NCI-H2081 treated with DMSO at 0.1 percent for 48 hours (cell line): ENCODE measurements around the gene OR10A3.
"Not testable (repeated sequence)": the region's sequence is repeated elsewhere in the genome, so short reads cannot be mapped to it uniquely, and the experiment has no call there.

Source experiments
- DNase-seq: peaks from one replicate; lab custom pipeline; 2025; lab: John Stamatoyannopoulos, UW

The OR10A3 gene

DNA sequence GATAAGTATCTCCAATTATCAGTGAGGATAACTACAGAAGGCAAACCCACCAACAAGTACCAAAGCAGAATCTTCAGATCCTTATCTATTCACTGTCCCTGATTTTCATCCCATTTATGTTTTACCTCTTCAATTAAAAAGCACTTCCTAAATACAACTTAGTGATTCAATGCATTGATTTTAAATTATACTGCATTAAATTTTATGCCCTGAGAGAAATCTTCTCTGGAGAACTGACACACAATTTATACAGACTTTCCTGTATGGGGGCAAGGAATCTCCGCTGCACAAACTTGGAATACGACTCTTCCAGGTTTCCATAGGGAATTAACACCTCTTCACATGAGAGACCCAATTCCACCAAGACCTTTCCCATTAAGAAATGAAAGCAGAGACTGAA, at the start of gene OR10A3:
Gene OR10A3 (minus strand): TSS at position 101 of the 400 bp plus-strand sequence. CDS start 2,188 bp downstream, outside the sequence.
- no peak for DNase-seq

DNA sequence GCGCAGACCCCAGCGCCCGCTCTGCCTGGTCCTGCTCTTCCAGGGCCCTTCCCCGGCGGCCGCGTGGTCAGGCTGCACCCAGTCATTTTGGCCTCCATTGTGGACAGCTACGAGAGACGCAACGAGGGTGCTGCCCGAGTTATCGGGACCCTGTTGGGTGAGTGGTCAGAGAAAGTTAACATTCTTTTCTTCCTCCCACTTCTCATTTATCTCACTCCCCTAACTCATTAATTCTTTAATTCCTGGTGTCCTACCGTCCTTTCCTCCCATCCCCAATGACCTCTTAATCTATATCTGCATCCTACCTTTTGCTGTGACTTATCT, 46.0 kb upstream of the OR10A3 start:
- not testable (repeated sequence) for DNase-seq

- DNase-seq, result peak; percentile 98
Measured at GRCh38 chr11:7986768-7987559, 45.5 kb upstream of the OR10A3 start, which contains the start of gene EIF3F. TSS of gene EIF3F (plus strand) at chr11:7987337. CDS start at chr11:7987353, 16 bp downstream.

DNA sequence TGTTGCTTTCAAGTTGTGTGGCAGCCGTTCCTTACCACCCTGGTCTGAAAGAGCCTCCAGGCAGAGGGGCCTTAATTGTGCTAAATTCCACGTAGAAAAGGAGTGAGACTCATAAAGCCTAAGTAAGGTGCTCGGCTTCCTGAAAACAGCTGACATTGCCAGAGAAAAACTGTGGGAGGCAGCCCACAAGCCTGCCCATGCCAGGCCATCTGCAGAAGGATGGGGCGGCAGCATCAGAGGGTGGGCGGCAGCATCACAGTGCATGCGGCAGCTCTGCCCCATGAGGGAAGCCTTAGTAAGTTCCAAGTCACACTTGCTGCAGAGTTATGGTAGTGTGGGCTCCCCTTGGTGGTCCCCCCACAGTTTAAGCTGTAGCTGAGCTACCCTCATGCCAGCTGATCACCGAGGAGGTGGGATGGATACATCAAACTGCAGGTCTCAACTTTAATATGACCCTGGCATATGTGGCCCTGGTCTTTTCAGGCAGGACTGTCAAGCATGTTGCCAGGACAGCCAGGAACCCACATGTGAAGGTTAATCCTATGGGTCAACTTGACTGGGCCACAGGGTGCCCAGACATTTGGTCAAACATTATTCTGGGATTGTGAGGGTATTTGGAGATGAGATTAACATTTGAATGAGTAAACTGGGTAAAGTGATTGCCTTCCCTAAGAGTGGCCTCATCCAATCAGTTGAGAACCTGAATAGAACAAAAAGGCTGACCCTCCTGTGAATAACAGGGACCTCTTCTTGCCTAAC, 42.5 kb upstream of the OR10A3 start:
- DNase-seq, result no peak

DNA sequence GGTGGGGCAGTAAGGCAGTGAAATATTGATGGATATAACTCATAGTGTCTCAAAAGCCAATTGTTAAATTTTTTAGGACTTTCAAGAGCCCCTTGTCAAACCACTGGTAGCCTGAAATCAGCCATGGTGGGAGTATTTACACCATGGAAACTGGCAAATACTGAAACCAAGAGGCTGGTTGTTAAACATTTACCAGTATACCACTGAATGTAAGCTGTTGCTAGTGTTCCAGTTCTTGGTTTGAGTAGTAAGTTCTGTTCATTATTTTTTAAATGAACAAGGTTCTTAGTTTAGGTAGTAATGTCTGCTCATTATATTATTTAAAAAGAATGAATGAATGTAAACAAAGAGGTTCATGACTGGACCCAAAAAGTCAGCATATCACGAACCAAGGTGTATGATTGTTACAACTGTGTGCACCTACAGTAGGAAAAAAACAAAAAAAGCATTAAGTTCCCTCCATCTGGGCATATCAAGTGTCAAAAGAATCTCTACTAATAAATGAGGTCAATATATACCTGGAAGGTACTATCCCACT, 41.1 kb upstream of the OR10A3 start:
- no peak for DNase-seq

GRCh38 chr11:7981619-7982157, 40.2 kb upstream of the OR10A3 start:
- no peak for DNase-seq

DNA sequence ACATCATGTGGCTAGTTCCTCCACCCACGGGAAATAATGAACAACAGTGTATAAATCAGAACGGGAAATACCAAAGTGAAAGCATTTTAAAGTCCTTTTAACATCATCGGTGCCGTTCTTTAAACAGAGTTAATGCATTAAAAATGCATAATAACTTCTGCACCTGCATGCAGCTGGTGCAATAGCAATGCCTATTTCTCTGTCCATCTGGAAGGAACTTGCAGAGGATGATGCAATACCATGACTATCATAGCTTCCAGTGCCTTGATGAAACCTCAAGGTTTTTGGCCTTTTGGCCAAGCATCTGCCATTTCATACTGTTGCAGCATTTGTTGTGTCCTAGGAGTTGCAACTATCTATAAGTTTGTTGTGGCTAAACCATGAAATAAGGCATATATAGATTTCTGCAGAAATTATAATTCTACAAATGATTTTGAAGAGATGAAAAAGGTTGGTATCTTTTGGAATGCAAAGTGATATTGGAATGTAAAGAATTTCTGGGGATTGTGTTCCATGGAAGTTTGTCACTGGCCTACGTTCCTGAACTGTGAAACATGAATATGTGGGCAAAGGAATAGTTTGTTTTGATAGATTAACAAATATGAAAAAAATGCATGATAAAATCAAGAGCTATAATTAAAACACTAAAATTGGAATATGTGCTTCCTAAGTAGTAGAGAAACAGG, 35.9 kb upstream of the OR10A3 start:
- no peak for DNase-seq

GRCh38 chr11:7974668-7975067, 33.2 kb upstream of the OR10A3 start:
- no peak for DNase-seq

- no peak for DNase-seq
Measured at GRCh38 chr11:7973011-7973410, 31.5 kb upstream of the OR10A3 start.

DNA sequence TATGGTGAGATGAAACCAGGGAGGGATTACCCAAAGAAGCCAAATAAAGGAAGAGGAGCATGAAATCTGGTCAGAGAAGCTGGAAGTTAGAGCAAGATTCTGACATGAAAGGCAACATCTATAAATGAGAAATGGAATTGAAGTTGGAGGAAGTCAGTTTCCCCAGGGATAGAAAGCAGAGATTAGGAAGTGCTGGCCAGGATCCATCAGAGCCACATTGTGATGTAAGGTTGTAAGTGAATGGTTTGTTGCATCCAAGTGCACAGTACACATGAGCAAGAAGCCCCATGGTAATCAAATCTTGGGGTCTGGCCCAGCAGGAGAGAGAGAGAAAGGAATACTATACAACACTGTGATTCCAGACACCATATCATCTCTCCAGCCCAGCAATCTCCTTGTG, 30.3 kb upstream of the OR10A3 start:
- no peak for DNase-seq

DNA sequence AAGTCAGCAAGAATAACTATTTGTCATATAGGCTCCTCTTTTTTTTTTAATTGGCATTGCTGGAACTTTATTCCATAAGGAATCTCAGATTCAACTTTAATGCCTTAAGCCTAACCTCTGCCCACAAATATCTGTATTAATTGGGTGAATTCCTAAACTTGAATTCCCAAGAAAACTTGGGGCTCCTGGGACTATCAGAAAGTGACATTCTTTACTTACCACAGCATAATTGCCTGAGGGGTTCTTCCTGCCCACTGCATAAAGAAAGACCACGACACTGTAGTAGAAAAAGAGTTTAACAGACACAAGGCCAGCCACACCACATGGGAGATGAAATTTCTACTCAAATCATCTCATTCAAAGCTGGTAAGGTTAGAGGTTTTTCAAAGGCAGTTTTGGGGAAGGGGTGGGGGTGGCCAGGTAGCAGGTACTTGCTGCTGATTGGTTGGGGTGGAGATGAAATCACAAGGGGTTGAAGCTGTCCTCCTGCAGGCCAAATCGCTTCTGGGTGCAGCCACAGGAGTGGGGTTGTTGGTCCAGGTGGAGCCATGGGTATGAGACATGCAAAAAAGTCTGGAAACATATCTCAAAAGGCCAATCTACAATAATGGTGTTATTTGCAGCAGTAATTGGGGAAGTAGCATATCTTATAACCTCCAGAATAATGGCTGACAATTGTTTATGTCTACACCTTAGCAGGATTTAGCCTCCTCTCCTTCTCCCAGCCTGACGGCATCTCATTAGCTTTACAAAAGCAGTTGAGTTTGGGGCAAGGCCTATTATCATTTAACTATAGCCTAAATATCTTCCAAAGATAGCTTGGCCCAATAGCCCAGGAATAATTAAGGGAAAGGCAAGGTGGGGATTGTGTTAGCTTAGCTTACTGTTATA, 28.5 kb upstream of the OR10A3 start:
- no peak for DNase-seq

GRCh38 chr11:7968686-7969085, 27.2 kb upstream of the OR10A3 start:
- DNase-seq, result no peak

DNA sequence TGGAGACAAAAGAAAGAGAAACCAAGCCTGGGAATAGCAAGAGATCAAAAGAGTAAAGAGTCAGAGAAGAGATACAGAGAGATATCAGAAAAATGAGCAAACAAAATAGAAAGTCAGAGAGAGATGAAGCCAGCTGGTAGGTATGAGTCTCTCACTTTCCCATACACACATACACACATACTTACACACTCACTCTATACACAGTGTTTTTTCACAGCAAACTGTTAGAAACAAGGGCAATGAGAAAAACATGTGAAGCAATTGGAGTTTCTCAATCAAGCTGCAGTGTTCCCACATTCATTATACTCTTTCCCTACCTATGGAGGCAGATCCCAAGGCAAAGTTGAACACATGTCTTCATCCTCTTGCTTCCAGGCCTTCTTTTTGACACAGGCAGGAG, 26.3 kb upstream of the OR10A3 start:
- DNase-seq, result no peak

DNA sequence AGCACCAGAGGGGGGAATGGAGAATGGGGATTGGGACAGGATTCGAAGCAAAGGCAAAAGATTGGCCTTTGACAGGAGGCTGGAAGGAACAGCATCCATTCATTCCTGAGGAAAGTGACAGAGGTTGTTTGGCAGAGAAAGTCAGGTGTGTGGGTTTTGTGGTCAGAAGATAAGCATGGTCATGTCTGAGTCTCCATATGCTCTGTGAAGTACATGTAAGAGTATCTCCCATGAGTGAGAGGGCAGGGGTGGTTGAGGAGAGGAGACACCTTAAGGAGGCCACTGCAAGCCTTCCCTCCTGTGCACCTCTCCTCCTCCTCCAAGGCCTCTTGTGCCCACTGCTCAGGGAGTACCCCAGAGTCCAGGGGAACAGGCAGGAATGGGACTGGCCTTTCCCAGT, 25.6 kb upstream of the OR10A3 start:
- no peak for DNase-seq

DNA sequence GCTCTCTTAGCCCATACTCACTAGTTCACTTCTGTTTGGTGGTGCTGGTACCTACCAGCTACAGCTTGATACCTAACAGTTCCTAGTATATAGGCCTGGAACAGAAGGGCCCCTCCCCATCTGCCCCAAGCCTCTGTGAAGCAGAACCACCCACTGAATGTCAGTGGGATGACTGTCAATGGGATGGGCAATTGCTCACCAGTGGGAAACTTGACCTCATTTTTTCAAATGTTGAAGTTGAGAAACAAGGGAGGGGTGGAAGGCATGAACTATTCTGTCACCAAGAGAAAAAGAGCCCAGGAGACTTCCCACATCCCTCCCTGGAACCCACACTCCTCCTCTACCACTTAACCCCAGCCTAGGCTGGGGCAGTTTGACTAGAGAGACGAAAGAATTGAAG, 23.9 kb upstream of the OR10A3 start, which contains the start of gene NLRP10:
Gene NLRP10 (minus strand): TSS at position 62 of the 400 bp plus-strand sequence. CDS start 1,952 bp downstream, outside the sequence.
- no peak for DNase-seq

- no peak for DNase-seq
Measured at GRCh38 chr11:7964873-7965272, 23.4 kb upstream of the OR10A3 start.

DNA sequence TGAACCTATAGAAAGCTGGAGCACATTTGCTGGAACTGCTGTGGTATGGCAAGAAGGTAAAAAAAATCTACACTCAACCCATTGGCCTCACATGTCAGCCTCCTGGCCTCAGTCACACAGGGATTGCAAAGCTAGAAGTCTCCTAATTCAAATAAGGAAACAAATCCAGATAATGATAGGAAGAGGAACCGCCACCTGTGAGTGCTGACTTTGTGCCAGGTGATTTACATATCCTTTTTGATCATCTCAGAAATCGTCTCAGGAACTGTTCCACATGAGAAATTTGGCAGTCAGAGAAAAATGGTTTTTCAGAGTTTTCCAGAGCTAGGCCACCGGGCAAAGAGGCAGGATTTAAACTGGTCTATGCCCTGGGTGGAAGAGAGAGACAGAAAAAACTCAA, 22.8 kb upstream of the OR10A3 start:
- DNase-seq, result no peak

- no peak for DNase-seq
Measured at GRCh38 chr11:7955191-7955590, 13.7 kb upstream of the OR10A3 start.

GRCh38 chr11:7949934-7950333, 8.4 kb upstream of the OR10A3 start:
- DNase-seq, result no peak

DNA sequence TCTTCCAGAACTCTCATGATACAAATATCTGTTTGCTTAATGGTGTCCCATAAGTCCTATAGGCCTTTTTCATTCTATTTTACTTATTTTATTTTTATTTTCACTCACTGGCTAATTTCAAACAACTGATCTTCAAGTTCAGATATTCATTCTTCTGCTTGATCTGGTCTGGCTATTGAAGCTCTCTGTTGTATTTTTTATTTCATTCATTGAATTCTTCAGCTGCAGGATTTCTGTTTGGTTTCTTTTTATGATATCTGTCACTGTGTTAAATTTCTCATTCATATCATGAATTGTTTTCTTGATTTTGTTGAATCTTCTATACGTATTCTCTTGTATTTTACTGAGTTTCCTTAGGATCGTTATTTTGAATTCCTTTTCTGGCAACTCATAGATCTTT, 2.6 kb upstream of the OR10A3 start:
- no peak for DNase-seq

- no peak for DNase-seq
Measured at GRCh38 chr11:7941146-7941545, 362 bp downstream of the OR10A3 start.
